HG02938 (cell line): ENCODE measurements around the gene FAM222B.
"Not testable (repeated sequence)": the region's sequence is repeated elsewhere in the genome, so short reads cannot be mapped to it uniquely, and the experiment has no call there.

Experiments used
- ATAC-seq: cut with Tn5 transposase; IDR thresholded peaks from one replicate; pipeline ENCODE4 v1.9.1; 2021; ENCODE audit warnings: mild to moderate bottlenecking, moderate library complexity; ENCODE audit not compliant: unreplicated experiment

The FAM222B gene

GRCh38 chr17:28779601-28780000, 63.0 kb downstream of the FAM222B start:
- not testable (repeated sequence) for ATAC-seq

DNA sequence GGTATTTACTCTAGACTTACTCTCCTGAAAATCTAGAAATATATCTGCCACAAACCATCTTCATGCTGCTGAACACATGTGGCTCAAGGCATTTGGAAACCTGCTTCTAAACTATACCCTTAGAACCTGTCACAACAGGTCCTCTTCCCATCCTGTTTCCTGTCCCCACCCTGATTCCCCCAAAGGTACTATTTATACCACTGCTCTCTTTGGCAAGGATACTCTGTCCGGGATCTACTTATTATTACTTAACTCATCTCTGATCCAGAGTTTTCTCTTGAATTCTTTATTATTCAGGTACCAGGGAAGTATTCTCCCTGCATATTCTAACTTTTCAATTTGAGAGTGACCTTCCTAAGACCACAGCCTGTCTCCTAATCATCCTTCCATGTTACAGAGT, 65.4 kb downstream of the FAM222B start:
- ATAC-seq = no peak

GRCh38 chr17:28774206-28774605, 68.4 kb downstream of the FAM222B start:
- no peak for ATAC-seq

DNA sequence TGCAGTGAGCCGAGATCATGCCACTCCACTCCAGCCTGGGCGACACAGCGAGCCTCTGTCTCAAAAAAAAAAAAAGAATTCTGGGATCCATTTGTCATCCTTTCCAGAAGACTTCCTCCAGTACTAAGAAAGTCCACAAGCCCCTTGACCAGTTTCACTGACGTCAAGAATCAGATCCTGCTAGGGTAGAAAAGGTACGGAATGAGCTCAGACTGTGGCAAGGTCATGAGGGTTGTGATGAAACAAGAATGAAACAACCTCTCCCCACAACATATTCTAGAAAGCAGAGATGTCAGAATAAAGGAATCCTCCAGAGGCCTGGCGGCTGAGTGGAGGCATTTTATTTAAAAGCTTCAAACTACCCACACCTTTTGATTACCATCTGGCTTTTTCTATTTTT, 68.9 kb downstream of the FAM222B start:
- ATAC-seq = no peak

GRCh38 chr17:28765038-28765437, 77.6 kb downstream of the FAM222B start:
- no peak for ATAC-seq

DNA sequence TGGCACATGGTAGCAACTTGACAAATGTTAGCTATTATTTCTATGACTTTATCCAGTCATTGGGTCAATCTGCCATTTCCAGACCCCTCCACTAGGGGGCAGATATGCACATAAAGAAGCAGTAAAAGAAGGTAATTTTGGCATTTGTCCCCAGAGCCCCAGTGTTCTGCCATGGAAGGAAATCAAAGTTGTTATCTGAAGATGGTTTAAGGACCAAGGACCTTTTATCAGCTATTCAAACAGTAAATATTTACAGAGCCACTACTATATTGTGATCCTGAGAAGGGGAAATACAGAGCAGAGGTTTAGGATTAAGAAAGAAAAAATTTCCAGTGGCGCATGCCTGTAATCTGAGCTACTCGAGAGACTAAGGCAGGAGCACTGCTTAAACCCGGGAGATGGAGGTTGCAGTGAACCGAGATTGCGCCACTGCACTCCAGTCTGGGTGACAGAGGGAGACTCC, 78.8 kb downstream of the FAM222B start:
- no peak for ATAC-seq

DNA sequence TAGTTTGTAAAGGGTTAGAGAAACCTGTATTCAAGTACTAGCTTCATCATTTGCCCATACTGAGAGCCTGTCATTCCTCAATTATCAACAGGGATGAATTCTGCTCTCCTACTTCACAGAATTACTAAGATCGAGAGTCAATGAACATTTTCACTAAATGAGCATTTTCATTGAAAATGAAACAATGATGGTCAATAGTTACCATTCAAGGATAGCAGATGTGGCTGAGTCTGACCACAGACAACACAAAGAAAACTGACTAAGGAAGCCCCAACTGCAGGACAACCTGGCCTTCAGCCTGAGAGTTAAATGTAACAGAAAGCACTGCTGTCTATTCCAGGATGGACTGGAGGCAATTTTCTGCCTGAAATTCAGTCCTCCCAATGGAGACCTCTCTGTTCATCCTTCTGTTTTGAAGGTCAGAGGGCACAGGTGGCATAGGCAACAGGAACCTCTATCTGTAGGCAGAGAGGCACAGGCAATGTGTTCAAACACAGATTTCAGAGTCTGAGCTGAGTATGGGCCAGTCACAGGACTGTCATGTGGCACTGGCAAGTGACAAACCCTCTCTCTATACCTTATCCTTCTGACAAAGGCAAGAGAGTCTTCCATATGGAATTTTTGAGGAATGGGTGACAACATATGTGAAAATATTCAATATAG, 79.3 kb downstream of the FAM222B start:
- ATAC-seq = no peak

DNA sequence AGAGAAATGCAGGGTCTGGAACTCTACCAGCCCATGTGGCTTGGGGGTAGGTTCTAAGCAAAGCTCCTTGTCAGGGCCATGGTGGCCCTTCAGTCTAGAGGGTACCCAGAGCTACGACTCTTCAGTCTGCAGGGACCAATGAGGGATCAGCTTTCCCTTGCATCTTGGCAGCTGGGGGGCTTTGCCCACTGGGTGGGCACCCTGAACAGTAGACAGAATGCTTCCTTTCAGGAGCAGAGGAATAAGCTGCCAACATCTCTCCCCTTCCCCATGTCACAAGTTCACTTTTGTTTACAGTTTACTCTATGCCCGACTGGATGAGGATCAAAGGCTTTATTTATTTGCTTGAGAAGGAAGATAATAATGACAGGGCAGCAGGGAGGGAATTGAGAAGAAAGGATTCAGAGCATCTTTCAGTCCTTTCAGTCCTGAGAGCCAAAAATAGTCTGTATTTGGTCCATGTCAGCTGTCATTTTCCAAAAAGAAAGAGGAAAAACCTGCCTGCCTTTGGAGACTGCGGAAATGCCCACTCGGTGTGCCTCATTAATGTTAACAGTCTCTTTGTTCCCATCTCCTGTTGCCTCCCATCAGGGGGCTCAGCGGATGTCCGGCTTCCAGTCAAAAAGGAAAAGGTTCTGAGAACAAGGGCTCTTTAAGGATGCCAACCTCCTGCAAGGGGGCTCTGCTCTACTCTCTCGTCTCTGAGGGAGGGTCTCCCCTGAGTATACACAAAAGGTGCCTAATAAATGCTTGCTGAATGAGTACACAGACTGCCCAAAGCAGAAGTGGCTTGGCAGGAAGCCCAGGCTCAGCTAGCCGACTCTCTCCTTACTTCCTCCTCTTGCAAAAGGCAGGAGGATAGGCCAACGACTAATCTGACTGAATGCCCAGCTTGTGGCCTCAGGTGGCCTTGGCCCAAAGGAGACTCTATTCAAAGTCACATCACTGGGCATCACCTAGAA, 81.7 kb downstream of the FAM222B start:
- ATAC-seq = no peak

DNA sequence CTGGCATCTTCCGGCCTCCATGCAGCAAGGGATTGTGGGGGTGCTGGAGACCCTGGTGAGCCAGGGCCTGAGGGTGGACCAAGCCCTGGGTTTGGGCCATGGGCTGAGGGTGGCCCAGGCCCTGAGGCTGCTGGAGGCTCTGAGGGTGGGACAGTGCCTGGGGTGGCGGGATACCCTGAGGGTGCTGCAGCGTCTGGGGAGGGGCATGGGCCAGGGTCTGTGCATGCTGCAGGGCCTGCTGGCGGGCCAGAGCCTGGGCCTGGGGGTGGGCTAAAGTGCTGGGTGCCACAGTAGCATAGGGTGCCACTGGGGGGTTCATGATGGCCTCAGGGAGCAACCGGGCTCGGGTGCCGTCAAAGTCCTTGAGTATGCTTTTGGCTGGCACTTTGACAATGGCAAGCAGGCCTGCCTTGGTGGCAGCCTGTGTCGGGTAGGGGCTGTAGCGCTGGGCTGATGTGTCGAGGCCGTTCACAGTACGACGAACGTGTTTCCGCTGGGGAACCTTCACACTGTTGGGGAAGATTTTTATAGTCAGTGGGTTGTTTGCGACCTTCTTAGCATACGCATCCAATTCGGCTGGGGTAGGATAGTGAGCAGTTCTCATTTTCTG, 83.2 kb downstream of the FAM222B start:
- ATAC-seq = no peak

DNA sequence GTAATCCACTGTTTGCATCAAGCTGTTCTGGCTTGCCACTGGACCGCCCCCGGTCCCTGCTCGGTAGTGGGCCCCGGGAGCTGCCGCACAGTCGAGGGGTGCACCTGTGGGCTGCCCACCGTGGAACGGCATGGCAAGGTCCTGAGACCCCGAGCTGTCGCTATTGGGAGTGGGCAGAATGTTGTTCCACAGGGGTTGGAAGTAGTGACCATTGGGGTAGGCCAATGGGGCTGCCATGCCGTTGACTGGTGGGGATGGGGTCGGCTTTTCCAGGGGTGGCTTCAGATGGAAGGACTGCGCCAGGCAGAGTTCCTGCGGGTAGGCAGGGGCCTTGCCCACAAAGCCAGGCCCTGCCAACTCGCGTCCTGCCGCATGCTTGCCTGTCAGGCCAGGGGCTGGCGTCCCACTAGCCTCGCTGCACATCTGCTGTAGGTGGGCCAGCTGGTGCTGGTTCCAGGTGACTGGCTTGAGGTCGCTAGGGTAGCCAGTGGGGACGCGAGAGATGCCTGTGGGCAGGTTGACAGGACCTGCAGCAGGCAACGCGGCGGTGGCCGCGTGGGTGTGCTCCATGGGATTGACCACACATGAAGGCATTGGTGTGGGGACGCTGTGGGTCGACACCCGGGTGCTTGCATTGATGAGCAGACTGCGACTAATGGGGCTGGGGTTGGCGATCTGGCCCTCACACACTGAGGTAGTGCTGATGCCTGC, 84.0 kb downstream of the FAM222B start:
- ATAC-seq = no peak

- ATAC-seq = no peak
Observed at GRCh38 chr17:28756049-28756804, 86.4 kb downstream of the FAM222B start.

- ATAC-seq = no peak
Observed at GRCh38 chr17:28755486-28755885, 87.1 kb downstream of the FAM222B start.

GRCh38 chr17:28751600-28752366, 90.8 kb downstream of the FAM222B start:
- no peak for ATAC-seq

GRCh38 chr17:28750178-28751047, 92.2 kb downstream of the FAM222B start:
- ATAC-seq = peak; percentile 61

DNA sequence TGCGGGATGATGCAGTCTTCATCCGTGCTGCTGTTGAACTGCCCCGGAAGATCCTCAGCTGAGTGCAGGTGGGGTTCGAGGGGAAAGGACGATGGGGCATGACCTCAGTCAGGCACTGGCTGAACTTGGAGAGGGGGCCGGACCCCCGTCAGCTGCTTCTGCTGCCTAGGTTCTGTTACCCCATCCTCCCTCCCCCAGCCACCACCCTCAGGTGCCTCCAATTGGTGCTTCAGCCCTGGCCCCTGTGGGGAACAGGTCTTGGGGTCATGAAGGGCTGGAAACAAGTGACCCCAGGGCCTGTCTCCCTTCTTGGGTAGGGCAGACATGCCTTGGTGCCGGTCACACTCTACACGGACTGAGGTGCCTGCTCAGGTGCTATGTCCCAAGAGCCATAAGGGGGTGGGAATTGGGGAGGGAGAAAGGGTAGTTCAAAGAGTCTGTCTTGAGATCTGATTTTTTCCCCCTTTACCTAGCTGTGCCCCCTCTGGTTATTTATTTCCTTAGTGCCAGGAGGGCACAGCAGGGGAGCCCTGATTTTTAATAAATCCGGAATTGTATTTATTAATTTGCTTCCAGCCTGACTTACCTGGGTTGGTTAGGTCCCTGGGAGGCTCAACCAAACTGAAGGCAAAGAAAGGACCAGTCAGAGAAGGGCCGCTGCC, 92.9 kb downstream of the FAM222B start:
- ATAC-seq = no peak

DNA sequence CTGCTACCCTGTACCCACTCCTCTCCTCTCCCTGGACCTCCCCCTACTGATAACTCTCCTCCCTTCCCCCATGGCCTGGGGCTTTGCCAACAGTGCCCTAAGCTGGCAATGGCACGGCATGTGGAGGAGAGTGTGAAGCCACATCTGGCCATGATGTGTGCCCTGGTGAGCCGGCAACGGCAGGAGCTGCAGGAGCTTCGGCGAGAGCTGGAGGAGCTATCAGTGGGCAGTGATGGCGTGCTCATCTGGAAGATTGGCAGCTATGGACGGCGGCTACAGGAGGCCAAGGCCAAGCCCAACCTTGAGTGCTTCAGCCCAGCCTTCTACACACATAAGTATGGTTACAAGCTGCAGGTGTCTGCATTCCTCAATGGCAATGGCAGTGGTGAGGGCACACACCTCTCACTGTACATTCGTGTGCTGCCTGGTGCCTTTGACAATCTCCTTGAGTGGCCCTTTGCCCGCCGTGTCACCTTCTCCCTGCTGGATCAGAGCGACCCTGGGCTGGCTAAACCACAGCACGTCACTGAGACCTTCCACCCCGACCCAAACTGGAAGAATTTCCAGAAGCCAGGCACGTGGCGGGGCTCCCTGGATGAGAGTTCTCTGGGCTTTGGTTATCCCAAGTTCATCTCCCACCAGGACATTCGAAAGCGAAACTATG, 93.6 kb downstream of the FAM222B start:
- ATAC-seq = no peak
